ENCODE measurements around the gene SMPD3. TPM values are rescaled to one million over a fixed set of nuclear protein-coding genes. Genes with fewer than 3 reads are reported as not detected.

Gene SMPD3
- total and polyA plus RNA-seq, 9 donors: 0.31 to 4.3 (median 1.1) TPM

GRCh38 chr16:68385371-68385770 is 62.9 kb downstream of the SMPD3 start:
- 56% methylated on average over 4 of the region's 6 CpGs for WGBS (ENCODE audit: insufficient coverage)
- no peaks in the 10 kb centered on the region for H3K27me3 ChIP-seq (ENCODE audit: control insufficient read depth, insufficient read depth, low read length)

GRCh38 chr16:68384288-68385161 is 63.8 kb downstream of the SMPD3 start:
- DNase-seq: no peak
- no peak overlapping the region for H3K27ac ChIP-seq (ENCODE audit: low read length)
- WGBS (ENCODE audit: insufficient coverage): 17% methylated on average over 1 of the region's 7 CpGs
- no peak overlapping the region for H3K4me3 ChIP-seq (ENCODE audit: low read length)
- no peaks in the 10 kb centered on the region for H3K4me1 ChIP-seq (ENCODE audit: control insufficient read depth, insufficient read depth, low read length)
- H3K9me3 ChIP-seq (replicated peaks; ENCODE audit: control insufficient read depth, low read depth, low read length): no peaks in the 10 kb centered on the region
- no peaks in the 10 kb centered on the region for H3K27me3 ChIP-seq (ENCODE audit: control insufficient read depth, insufficient read depth, low read length)
- H3K36me3 ChIP-seq (ENCODE audit: control insufficient read depth, insufficient read depth, low read length): no peaks in the 10 kb centered on the region

More at GRCh38 chr16:68385371-68385770, 62.9 kb downstream of the SMPD3 start:
- no peaks in the 10 kb centered on the region for H3K9me3 ChIP-seq (replicated peaks; ENCODE audit: control insufficient read depth, low read depth, low read length)
- H3K4me1 ChIP-seq (ENCODE audit: control insufficient read depth, insufficient read depth, low read length): no peaks in the 10 kb centered on the region
- no peak for DNase-seq
- H3K4me3 ChIP-seq (ENCODE audit: low read length): no peak overlapping the region
- no peaks in the 10 kb centered on the region for H3K36me3 ChIP-seq (ENCODE audit: control insufficient read depth, insufficient read depth, low read length)
- no peak overlapping the region for H3K27ac ChIP-seq (ENCODE audit: low read length)

- Histone ChIP-seq H3K36me3 (ENCODE audit: control insufficient read depth, insufficient read depth, low read length) (no peaks in the 10 kb centered on the region), H3K27ac (ENCODE audit: low read length) (no peak overlapping the region), H3K4me3 (ENCODE audit: low read length) (no peak overlapping the region), H3K27me3 (ENCODE audit: control insufficient read depth, insufficient read depth, low read length) (no peaks in the 10 kb centered on the region), H3K4me1 (ENCODE audit: control insufficient read depth, insufficient read depth, low read length) (no peaks in the 10 kb centered on the region), H3K9me3 (replicated peaks; ENCODE audit: control insufficient read depth, low read depth, low read length) (no peaks in the 10 kb centered on the region)
- no peak for DNase-seq
- WGBS (ENCODE audit: insufficient coverage): 85% methylated on average over 3 of the region's 4 CpGs
Measured at GRCh38 chr16:68383858-68384257, 64.5 kb downstream of the SMPD3 start.

GRCh38 chr16:68382296-68382718 is 66.0 kb downstream of the SMPD3 start:
- H3K4me3 ChIP-seq (ENCODE audit: low read length): no peak overlapping the region

GRCh38 chr16:68381363-68381724 is 67.0 kb downstream of the SMPD3 start:
- Histone ChIP-seq H3K4me1 (ENCODE audit: control insufficient read depth, insufficient read depth, low read length) (peaks cover 7% of the 10 kb centered on the region), H3K9me3 (replicated peaks; ENCODE audit: control insufficient read depth, low read depth, low read length) (no peaks in the 10 kb centered on the region), H3K4me3 (ENCODE audit: low read length) (no peak overlapping the region), H3K27me3 (ENCODE audit: control insufficient read depth, insufficient read depth, low read length) (no peaks in the 10 kb centered on the region), H3K27ac (ENCODE audit: low read length) (no peak overlapping the region), H3K36me3 (ENCODE audit: control insufficient read depth, insufficient read depth, low read length) (no peaks in the 10 kb centered on the region)
- DNase-seq: no peak
- WGBS (ENCODE audit: insufficient coverage): 71% methylated on average over 3 of the region's 7 CpGs

More at GRCh38 chr16:68382296-68382718, 66.0 kb downstream of the SMPD3 start:
- peaks cover 7% of the 10 kb centered on the region for H3K4me1 ChIP-seq (ENCODE audit: control insufficient read depth, insufficient read depth, low read length)
- no peaks in the 10 kb centered on the region for H3K36me3 ChIP-seq (ENCODE audit: control insufficient read depth, insufficient read depth, low read length)
- H3K27me3 ChIP-seq (ENCODE audit: control insufficient read depth, insufficient read depth, low read length): no peaks in the 10 kb centered on the region
- H3K9me3 ChIP-seq (replicated peaks; ENCODE audit: control insufficient read depth, low read depth, low read length): no peaks in the 10 kb centered on the region
- no peak for DNase-seq
- H3K27ac ChIP-seq (ENCODE audit: low read length): no peak overlapping the region
- 67% methylated on average over 5 of the region's 5 CpGs for WGBS (ENCODE audit: insufficient coverage)

GRCh38 chr16:68380676-68381362 is 67.5 kb downstream of the SMPD3 start:
- no peaks in the 10 kb centered on the region for H3K27me3 ChIP-seq (ENCODE audit: control insufficient read depth, insufficient read depth, low read length)
- WGBS (ENCODE audit: insufficient coverage): 50% methylated on average over 1 of the region's 10 CpGs
- no peaks in the 10 kb centered on the region for H3K36me3 ChIP-seq (ENCODE audit: control insufficient read depth, insufficient read depth, low read length)
- no peaks in the 10 kb centered on the region for H3K9me3 ChIP-seq (replicated peaks; ENCODE audit: control insufficient read depth, low read depth, low read length)
- peaks cover 7% of the 10 kb centered on the region for H3K4me1 ChIP-seq (ENCODE audit: control insufficient read depth, insufficient read depth, low read length)
- H3K27ac ChIP-seq (ENCODE audit: low read length): no peak overlapping the region
- no peak for DNase-seq
- no peak overlapping the region for H3K4me3 ChIP-seq (ENCODE audit: low read length)

- WGBS (ENCODE audit: insufficient coverage): 85% methylated on average over 5 of the region's 5 CpGs
- Histone ChIP-seq H3K9me3 (replicated peaks; ENCODE audit: control insufficient read depth, low read depth, low read length) (no peaks in the 10 kb centered on the region), H3K36me3 (ENCODE audit: control insufficient read depth, insufficient read depth, low read length) (no peaks in the 10 kb centered on the region), H3K4me1 (ENCODE audit: control insufficient read depth, insufficient read depth, low read length) (peaks cover 7% of the 10 kb centered on the region), H3K27me3 (ENCODE audit: control insufficient read depth, insufficient read depth, low read length) (no peaks in the 10 kb centered on the region), H3K4me3 (ENCODE audit: low read length) (no peak overlapping the region), H3K27ac (ENCODE audit: low read length) (no peak overlapping the region)
- DNase-seq: no peak
Measured at GRCh38 chr16:68380348-68380670, 68.0 kb downstream of the SMPD3 start.

GRCh38 chr16:68379472-68380347 is 68.6 kb downstream of the SMPD3 start:
- no peak overlapping the region for H3K27ac ChIP-seq (ENCODE audit: low read length)
- H3K36me3 ChIP-seq (ENCODE audit: control insufficient read depth, insufficient read depth, low read length): no peaks in the 10 kb centered on the region
- peaks cover 7% of the 10 kb centered on the region for H3K4me1 ChIP-seq (ENCODE audit: control insufficient read depth, insufficient read depth, low read length)
- no peaks in the 10 kb centered on the region for H3K27me3 ChIP-seq (ENCODE audit: control insufficient read depth, insufficient read depth, low read length)
- 82% methylated on average over 16 of the region's 18 CpGs for WGBS (ENCODE audit: insufficient coverage)
- no peak for DNase-seq
- no peak overlapping the region for H3K4me3 ChIP-seq (ENCODE audit: low read length)
- H3K9me3 ChIP-seq (replicated peaks; ENCODE audit: control insufficient read depth, low read depth, low read length): no peaks in the 10 kb centered on the region

- no peak for DNase-seq
- Histone ChIP-seq H3K27me3 (ENCODE audit: control insufficient read depth, insufficient read depth, low read length) (peaks cover 3% of the 10 kb centered on the region), H3K27ac (ENCODE audit: low read length) (no peak overlapping the region), H3K4me1 (ENCODE audit: control insufficient read depth, insufficient read depth, low read length) (peaks cover 7% of the 10 kb centered on the region), H3K9me3 (replicated peaks; ENCODE audit: control insufficient read depth, low read depth, low read length) (no peaks in the 10 kb centered on the region), H3K36me3 (ENCODE audit: control insufficient read depth, insufficient read depth, low read length) (no peaks in the 10 kb centered on the region), H3K4me3 (ENCODE audit: low read length) (no peak overlapping the region)
- 81% methylated on average over 13 of the region's 13 CpGs for WGBS (ENCODE audit: insufficient coverage)
Measured at GRCh38 chr16:68378436-68379415, 69.6 kb downstream of the SMPD3 start.
